ENCODE measurements around the gene TBXA2R.

The TBXA2R gene

DNA sequence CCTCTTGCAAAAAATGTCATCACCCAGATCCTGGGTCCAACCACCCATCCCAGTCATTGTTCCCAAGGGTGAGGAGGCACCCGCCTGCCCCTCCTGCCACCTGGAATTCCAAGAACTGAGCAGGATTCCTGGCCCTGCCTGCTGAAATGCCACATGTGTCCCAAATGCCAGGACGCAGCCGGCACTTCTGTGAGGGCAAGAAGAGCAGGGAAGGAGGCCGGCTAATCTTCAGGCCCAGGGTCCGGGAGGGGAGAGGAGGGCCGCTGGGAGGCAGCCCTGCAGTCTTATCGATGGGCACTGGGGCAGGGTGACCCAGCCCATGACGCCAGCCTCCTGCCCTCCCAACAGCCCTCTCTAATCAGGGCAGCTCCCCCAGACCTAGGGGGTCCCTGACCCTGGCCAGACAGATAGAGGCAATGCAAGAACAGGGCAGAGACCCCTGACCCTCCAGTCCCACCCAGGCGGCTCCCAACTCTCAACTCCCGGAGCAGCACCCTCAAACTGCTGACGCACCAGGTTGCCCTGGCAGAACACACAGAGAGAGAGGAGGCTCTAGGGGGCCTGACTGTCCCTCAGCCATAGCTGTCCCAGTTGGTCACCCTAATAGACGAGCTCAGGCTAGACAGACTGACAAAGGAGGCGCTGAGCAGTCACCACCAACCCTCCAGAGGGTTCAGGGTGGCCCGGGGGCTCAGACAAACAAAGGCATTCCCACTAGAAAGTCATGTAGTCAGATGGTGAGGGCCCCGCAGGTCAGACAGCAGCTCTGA lies 50.8 kb downstream of the TBXA2R start:
- peak overlapping the region; percentile 97; the same call in 1 of the 2 replicates for H3K4me2 ChIP-seq
- no peak overlapping the region for H3K4me3 ChIP-seq (IDR thresholded peaks at IDR 0.05; ENCODE audit: insufficient read depth, low read depth, low read length)
- no peaks in the 10 kb centered on the region for H3K36me3 ChIP-seq (ENCODE audit: insufficient read depth)
- no peaks in the 10 kb centered on the region for H4K20me1 ChIP-seq (ENCODE audit: insufficient read depth)
- TF ChIP-seq, protein P1, sequence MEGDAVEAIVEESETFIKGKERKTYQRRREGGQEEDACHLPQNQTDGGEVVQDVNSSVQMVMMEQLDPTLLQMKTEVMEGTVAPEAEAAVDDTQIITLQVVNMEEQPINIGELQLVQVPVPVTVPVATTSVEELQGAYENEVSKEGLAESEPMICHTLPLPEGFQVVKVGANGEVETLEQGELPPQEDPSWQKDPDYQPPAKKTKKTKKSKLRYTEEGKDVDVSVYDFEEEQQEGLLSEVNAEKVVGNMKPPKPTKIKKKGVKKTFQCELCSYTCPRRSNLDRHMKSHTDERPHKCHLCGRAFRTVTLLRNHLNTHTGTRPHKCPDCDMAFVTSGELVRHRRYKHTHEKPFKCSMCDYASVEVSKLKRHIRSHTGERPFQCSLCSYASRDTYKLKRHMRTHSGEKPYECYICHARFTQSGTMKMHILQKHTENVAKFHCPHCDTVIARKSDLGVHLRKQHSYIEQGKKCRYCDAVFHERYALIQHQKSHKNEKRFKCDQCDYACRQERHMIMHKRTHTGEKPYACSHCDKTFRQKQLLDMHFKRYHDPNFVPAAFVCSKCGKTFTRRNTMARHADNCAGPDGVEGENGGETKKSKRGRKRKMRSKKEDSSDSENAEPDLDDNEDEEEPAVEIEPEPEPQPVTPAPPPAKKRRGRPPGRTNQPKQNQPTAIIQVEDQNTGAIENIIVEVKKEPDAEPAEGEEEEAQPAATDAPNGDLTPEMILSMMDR (conservative IDR thresholded peaks at IDR 0.05; ENCODE audit: low read depth, low read length): no peak
- H3K79me2 ChIP-seq (ENCODE audit: insufficient read depth, low read depth): peaks cover 22% of the 10 kb centered on the region
- H3K27me3 ChIP-seq (ENCODE audit: insufficient read depth, low read depth): no peaks in the 10 kb centered on the region
- H3K9ac ChIP-seq: peak overlapping the region; percentile 46; the same call in 1 of the 2 replicates
- no peak overlapping the region for H2AFZ ChIP-seq (ENCODE audit: low read depth)
- H3K27ac ChIP-seq: no peak overlapping the region
- H3K4me1 ChIP-seq (ENCODE audit: low read depth, poor library complexity, severe bottlenecking): peaks cover 7% of the 10 kb centered on the region

DNA sequence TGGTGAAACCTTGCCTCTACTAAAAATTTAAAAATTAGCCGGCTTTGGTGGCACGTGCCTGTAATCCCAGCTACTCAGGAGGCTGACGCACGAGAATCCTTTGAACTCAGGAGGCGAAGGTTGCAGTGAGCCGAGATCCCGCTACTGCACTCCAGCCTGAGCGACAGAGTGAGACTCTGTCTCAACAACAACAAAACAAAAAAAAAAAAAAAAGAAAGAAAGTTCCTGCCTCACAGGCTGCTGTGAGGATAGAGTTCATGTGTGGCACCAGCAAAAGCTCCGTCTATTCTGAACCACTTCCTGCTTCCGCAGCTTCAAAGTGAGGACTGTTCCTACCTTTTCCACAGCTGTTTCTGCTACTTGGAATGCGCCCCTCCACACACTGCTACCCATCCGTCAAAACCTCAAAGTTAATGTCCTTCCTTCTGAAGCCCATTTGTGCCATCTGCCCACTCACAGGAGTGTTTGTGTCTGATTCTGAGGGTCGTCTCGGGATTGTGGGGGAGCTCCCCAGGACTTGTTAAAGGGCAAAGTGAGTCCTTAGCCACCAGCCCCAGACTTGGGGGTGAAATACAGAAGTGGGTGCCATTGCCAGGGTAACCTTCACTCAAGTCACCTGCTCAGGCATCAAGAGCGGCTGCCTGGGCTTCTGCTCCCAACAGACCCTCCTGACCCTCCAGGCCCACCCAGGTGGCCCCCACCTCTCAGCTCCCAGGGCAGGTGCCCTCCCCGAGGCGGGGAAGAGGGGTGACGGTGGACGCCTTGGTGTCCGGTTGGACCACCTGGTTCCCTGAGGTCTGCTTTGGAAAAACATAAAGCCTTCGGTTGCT lies 52.2 kb downstream of the TBXA2R start:
- H3K36me3 ChIP-seq (ENCODE audit: insufficient read depth): no peaks in the 10 kb centered on the region
- no peaks in the 10 kb centered on the region for H3K27me3 ChIP-seq (ENCODE audit: insufficient read depth, low read depth)
- TF ChIP-seq, protein P1 (conservative IDR thresholded peaks at IDR 0.05; ENCODE audit: low read depth, low read length): no peak
- no peak overlapping the region for H2AFZ ChIP-seq (ENCODE audit: low read depth)
- H3K9ac ChIP-seq: no peak overlapping the region
- H3K4me2 ChIP-seq: no peak overlapping the region
- H3K4me3 ChIP-seq (IDR thresholded peaks at IDR 0.05; ENCODE audit: insufficient read depth, low read depth, low read length): no peak overlapping the region
- peaks cover 7% of the 10 kb centered on the region for H3K4me1 ChIP-seq (ENCODE audit: low read depth, poor library complexity, severe bottlenecking)
- no peak overlapping the region for H3K27ac ChIP-seq
- peaks cover 22% of the 10 kb centered on the region for H3K79me2 ChIP-seq (ENCODE audit: insufficient read depth, low read depth)
- no peaks in the 10 kb centered on the region for H4K20me1 ChIP-seq (ENCODE audit: insufficient read depth)

DNA sequence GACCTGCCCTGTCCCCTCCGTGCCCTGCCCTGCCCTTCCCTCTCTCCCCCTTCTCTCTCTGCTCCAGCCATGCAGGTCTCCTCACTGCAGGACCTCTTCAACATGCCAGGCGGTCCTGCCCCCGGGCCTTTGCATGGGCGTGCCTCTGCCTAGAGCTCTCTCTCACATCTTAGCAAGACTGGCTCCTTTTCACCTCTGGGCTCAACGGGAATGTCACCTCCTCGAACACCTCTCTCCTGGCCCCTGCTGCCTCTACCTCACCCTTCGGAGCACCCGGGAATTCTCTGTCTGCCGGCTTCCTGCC lies 54.9 kb downstream of the TBXA2R start:
- Histone ChIP-seq H3K27ac (no peak overlapping the region), H3K27me3 (ENCODE audit: insufficient read depth, low read depth) (no peaks in the 10 kb centered on the region), H4K20me1 (ENCODE audit: insufficient read depth) (no peaks in the 10 kb centered on the region), H3K36me3 (ENCODE audit: insufficient read depth) (no peaks in the 10 kb centered on the region), H3K79me2 (ENCODE audit: insufficient read depth, low read depth) (peaks cover 21% of the 10 kb centered on the region), H3K4me2 (no peak overlapping the region), H3K9ac (no peak overlapping the region), H3K4me1 (ENCODE audit: low read depth, poor library complexity, severe bottlenecking) (peaks cover 3% of the 10 kb centered on the region), H2AFZ (ENCODE audit: low read depth) (no peak overlapping the region), H3K4me3 (IDR thresholded peaks at IDR 0.05; ENCODE audit: insufficient read depth, low read depth, low read length) (no peak overlapping the region)
- TF ChIP-seq, protein P1 (conservative IDR thresholded peaks at IDR 0.05; ENCODE audit: low read depth, low read length): no peak

DNA sequence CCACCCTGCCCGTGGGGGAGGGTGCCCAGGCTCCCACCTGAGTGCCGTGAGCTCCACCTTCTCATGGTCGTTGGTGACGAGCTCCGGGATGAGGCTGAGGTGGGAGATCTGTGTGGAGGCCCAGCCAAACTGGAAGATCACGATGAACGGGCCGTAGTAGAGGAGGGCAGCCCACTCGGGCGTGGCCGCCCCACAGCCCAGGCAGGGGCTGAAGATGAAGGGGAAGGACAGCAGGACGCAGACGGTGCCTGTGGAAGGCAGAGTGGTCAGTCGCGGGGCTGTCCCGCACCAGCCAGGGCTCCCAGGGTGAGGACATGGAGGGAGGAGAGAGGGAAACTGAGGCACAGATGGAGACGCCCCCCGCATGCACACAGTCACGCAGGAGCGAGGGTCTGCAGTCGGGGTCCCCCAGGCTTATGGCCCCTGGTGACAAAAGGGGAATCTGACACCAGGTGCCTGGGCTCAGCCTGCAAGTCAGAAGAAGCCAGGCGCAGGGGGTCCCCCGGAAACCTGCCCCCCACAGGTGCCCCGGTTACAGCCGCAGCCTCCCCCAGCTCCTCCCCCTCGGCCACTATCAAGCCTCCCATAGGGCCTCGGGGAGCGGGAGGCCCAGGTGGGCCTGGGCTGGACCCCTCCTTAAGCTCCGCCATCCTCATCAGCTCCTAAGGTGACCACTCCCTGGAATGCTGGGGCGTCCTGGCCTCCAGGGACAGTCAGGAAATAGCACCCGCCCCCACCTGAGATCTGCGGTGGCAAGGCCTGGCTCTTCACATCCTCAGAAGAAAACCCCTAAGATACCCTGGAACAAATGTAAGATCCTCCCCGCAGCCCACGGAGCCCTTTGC lies 55.5 kb downstream of the TBXA2R start:
- H4K20me1 ChIP-seq (ENCODE audit: insufficient read depth): no peaks in the 10 kb centered on the region
- no peaks in the 10 kb centered on the region for H3K36me3 ChIP-seq (ENCODE audit: insufficient read depth)
- no peak overlapping the region for H3K4me3 ChIP-seq (IDR thresholded peaks at IDR 0.05; ENCODE audit: insufficient read depth, low read depth, low read length)
- no peak overlapping the region for H3K9ac ChIP-seq
- peaks cover 3% of the 10 kb centered on the region for H3K4me1 ChIP-seq (ENCODE audit: low read depth, poor library complexity, severe bottlenecking)
- H2AFZ ChIP-seq (ENCODE audit: low read depth): no peak overlapping the region
- no peak overlapping the region for H3K27ac ChIP-seq
- H3K4me2 ChIP-seq: no peak overlapping the region
- TF ChIP-seq, protein P1 (conservative IDR thresholded peaks at IDR 0.05; ENCODE audit: low read depth, low read length): no peak
- H3K79me2 ChIP-seq (ENCODE audit: insufficient read depth, low read depth): peaks cover 15% of the 10 kb centered on the region
- H3K27me3 ChIP-seq (ENCODE audit: insufficient read depth, low read depth): no peaks in the 10 kb centered on the region

Data from KMS-11 (cell line).